Nephron progenitor cell (in vitro differentiated cells): Measurements from ENCODE around the gene BTBD9.

Experiments used
- DNase-seq: peaks from one replicate; pipeline ENCODE4 v3.0.0; 2021
- H3K27ac Mint-ChIP-seq: 2 replicates; pipeline ENCODE4 v1.8.0; 2021; ENCODE audit warnings: mild to moderate bottlenecking, moderate library complexity, mixed read lengths
- H3K27me3 Mint-ChIP-seq: 2 replicates; pipeline ENCODE4 v1.8.0; 2021; ENCODE audit warnings: mild to moderate bottlenecking, low read depth, mixed read lengths; ENCODE audit not compliant: poor library complexity
- H3K36me3 Mint-ChIP-seq: 2 replicates; pipeline ENCODE4 v1.8.0; 2021; ENCODE audit warnings: low read depth, mixed read lengths
- H3K4me1 Mint-ChIP-seq: 2 replicates; pipeline ENCODE4 v1.8.0; 2021; ENCODE audit warnings: mixed read lengths
- H3K4me3 Mint-ChIP-seq: 2 replicates; pipeline ENCODE4 v1.8.0; 2021; ENCODE audit warnings: mild to moderate bottlenecking, moderate library complexity, mixed read lengths
- H3K9me3 Mint-ChIP-seq: 2 replicates; pipeline ENCODE4 v1.8.0; 2021; ENCODE audit warnings: mild to moderate bottlenecking, moderate library complexity, mixed read lengths
- TF ChIP-seq, protein P1 (sequence below): fragments of 200-600 bp; sonication (generic); IDR thresholded peaks from 2 replicates; pipeline ENCODE4 v1.5.0; 2021; ENCODE audit warnings: antibody characterized with exemption

BTBD9 gene

DNA sequence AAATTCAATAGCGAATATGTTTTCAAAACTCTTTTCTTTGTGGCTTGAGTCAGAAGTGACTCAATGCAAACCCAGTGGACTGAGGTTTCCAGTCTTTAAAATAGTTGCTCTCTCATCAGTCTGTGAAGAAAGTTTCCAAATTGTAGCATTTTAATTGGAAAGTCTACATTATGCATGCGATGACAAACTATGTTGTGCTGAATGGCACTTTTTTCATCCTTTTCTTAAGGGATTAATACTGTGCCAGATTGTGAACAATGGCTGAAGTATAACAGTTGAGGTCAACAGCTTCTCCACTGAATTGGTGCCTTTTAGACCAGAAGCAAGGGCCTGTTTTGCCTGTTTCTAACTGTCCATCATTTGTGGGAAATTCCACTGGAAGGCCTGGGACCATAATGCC lies 377.1 kb downstream of the BTBD9 start:
- TF ChIP-seq, protein P1, sequence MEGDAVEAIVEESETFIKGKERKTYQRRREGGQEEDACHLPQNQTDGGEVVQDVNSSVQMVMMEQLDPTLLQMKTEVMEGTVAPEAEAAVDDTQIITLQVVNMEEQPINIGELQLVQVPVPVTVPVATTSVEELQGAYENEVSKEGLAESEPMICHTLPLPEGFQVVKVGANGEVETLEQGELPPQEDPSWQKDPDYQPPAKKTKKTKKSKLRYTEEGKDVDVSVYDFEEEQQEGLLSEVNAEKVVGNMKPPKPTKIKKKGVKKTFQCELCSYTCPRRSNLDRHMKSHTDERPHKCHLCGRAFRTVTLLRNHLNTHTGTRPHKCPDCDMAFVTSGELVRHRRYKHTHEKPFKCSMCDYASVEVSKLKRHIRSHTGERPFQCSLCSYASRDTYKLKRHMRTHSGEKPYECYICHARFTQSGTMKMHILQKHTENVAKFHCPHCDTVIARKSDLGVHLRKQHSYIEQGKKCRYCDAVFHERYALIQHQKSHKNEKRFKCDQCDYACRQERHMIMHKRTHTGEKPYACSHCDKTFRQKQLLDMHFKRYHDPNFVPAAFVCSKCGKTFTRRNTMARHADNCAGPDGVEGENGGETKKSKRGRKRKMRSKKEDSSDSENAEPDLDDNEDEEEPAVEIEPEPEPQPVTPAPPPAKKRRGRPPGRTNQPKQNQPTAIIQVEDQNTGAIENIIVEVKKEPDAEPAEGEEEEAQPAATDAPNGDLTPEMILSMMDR, result no peak
- no peak overlapping the region for H3K27ac Mint-ChIP-seq
- no peak for DNase-seq

DNA sequence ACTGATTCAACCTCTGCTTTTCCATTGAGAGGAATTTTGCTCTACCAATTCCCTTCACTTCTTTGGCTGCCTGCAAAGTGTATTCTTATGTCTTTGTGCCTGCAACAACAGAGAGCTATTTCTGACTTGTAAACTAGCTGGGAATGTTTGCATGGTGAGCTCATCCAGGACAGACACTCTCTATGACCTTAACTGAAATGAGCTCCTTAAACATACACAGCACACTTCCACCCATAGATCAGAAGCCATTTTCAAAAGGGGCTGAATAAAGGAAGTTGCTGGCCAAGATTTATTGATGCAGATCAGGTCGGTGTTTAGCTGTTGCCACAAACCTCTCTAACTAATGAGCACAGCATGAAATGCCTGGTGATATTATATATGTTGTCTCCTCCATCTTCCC lies 377.7 kb downstream of the BTBD9 start:
- TF ChIP-seq, protein P1, result no peak
- H3K4me1 Mint-ChIP-seq, result peaks cover 33% of the 10 kb centered on the region
- H3K27ac Mint-ChIP-seq, result no peak overlapping the region
- no peaks in the 10 kb centered on the region for H3K9me3 Mint-ChIP-seq
- DNase-seq, result no peak
- no peaks in the 10 kb centered on the region for H3K27me3 Mint-ChIP-seq
- H3K36me3 Mint-ChIP-seq, result no peaks in the 10 kb centered on the region
- H3K4me3 Mint-ChIP-seq, result no peak overlapping the region

More for the DNA sequence above, 377.1 kb downstream of the BTBD9 start:
- Mint-ChIP-seq H3K36me3 (no peaks in the 10 kb centered on the region), H3K9me3 (no peaks in the 10 kb centered on the region), H3K27me3 (no peaks in the 10 kb centered on the region), H3K4me3 (no peak overlapping the region), H3K4me1 (peaks cover 33% of the 10 kb centered on the region)

DNA sequence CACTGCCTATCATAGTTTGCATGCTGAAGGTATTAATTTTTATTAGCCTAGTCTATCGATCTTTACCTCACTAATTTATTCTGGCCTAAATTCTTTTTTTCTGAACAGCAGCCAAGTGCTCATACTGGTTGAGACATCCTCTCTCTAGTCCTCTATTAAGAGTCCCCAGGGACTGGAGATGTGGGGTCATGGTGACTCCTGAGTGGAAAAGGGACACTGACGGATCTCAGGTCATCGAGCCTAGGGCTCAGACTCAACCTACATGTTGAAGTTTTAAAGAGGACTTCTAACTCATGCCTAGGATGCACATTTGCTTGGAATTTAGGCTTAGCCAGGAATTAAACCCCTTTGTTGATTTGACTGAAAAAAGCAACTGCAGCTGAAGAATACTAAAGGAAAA lies 378.1 kb downstream of the BTBD9 start:
- H3K36me3 Mint-ChIP-seq, result no peaks in the 10 kb centered on the region
- H3K4me1 Mint-ChIP-seq, result peaks cover 33% of the 10 kb centered on the region
- no peaks in the 10 kb centered on the region for H3K27me3 Mint-ChIP-seq
- no peak overlapping the region for H3K27ac Mint-ChIP-seq
- TF ChIP-seq, protein P1, result no peak
- no peak overlapping the region for H3K4me3 Mint-ChIP-seq
- no peak for DNase-seq
- no peaks in the 10 kb centered on the region for H3K9me3 Mint-ChIP-seq

DNA sequence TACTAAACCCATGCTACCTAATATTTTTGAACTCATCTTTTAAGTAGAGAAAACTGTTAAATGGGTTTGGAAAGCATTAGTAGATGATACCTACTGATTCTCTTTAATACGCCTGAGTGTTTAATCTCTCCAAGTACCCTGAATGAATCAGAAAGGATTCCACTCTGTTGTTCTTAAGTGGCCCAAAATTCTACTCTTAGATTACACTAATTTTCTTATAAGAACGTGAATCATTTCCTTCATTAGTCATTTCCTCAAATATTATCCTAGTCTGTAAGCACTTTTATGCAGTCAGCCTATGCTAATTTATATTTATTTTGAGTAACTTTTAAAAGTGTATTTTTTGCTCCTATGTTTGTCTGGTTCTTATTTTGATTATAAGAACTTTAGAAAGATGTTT lies 380.0 kb downstream of the BTBD9 start:
- H3K4me3 Mint-ChIP-seq, result no peak overlapping the region
- peaks cover 13% of the 10 kb centered on the region for H3K36me3 Mint-ChIP-seq
- no peaks in the 10 kb centered on the region for H3K27me3 Mint-ChIP-seq
- TF ChIP-seq, protein P1, result no peak
- H3K9me3 Mint-ChIP-seq, result no peaks in the 10 kb centered on the region
- peaks cover 28% of the 10 kb centered on the region for H3K4me1 Mint-ChIP-seq
- no peak for DNase-seq
- no peak overlapping the region for H3K27ac Mint-ChIP-seq

DNA sequence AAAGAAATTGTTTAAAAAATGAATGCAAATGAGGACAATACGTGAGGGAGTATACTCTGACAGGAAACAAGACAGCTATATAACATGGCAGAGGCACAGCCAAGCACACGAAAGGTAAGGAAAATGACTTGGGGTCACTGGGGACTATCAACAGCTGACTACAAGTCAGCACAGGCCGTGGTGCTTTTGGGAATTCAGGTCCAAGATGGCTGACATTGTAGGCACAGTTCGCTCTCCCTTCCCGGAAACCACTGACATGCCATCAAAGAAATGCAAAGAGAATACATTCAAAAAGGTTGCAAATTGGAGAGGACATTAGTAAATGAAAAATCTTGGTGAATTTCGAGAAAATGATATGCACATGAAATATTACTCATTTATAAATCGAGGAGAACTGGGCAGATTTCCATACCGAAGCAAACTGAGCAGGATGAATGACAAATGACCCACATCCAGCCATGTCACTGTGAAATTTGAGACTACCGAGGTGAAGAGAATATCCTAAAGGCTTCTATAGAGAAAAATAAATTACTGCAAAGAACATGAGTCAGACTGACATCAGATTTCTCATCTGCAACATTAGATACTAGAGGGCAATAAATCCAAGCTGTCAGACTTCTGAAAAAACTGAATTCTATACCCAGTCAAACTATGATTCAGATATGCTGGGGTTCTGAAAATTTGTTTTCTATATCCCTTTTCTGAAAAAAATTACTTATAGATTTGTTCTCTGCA lies 391.1 kb downstream of the BTBD9 start:
- Mint-ChIP-seq H3K4me1 (peaks cover 16% of the 10 kb centered on the region), H3K9me3 (no peaks in the 10 kb centered on the region), H3K27ac (no peak overlapping the region), H3K27me3 (peaks cover under 1% of the 10 kb centered on the region), H3K36me3 (no peaks in the 10 kb centered on the region), H3K4me3 (no peak overlapping the region)
- no peak for DNase-seq
- TF ChIP-seq, protein P1, result no peak

DNA sequence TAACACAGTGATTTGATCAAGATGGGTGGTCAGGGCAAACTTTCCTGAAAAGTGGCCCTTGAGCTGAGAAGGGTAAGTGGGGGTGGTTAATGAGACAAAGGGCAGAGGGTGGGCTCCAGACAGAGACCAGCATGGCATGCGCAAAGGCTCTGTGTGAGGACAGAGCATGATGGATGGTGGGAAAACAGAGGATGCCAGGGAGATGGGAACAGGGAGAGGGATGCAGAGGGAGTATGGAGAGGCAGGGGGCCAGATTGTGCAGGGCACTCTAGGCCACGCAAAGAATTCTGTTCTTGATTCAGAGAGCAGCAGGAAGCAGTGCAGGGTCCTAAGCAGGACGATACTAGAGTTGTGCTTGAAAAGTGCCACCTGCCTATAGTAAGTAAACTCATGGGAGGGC lies 394.4 kb downstream of the BTBD9 start:
- Mint-ChIP-seq H3K9me3 (no peaks in the 10 kb centered on the region), H3K27ac (no peak overlapping the region), H3K36me3 (no peaks in the 10 kb centered on the region), H3K27me3 (no peaks in the 10 kb centered on the region), H3K4me1 (peaks cover 16% of the 10 kb centered on the region), H3K4me3 (no peak overlapping the region)
- TF ChIP-seq, protein P1, result no peak
- no peak for DNase-seq
